HepG2 (cell line): ENCODE data around the gene RPL18. TPM values are rescaled to one million over a fixed set of nuclear protein-coding genes. Genes with fewer than 3 reads are reported as not detected.
A peak's percentile ranks its signal among the peaks of the same experiment; 100 is the strongest.

Experiments used
- ATRX ChIP-seq: sonication (generic); formaldehyde crosslinking; IDR thresholded peaks from 2 replicates; pipeline ENCODE4 v1.4.0; 2020; ENCODE audit warnings: missing genetic modification reagents, borderline replicate concordance
- CERS6 ChIP-seq: sonication (generic); formaldehyde crosslinking; IDR thresholded peaks from 2 replicates; pipeline ENCODE4 v1.5.0; 2020; ENCODE audit warnings: missing genetic modification reagents
- FOXM1 ChIP-seq: sonication (generic); formaldehyde crosslinking; IDR thresholded peaks from 2 replicates; pipeline ENCODE4 v1.5.0; 2020; ENCODE audit warnings: missing genetic modification reagents
- MEIS1 ChIP-seq: sonication (generic); formaldehyde crosslinking; IDR thresholded peaks from 2 replicates; pipeline ENCODE4 v1.9.0; 2021; ENCODE audit warnings: mild to moderate bottlenecking, missing genetic modification reagents, moderate library complexity, borderline replicate concordance
- NFAT5 ChIP-seq: sonication (generic); formaldehyde crosslinking; IDR thresholded peaks from 2 replicates; pipeline ENCODE4 v1.4.0; 2020; ENCODE audit warnings: missing genetic modification reagents
- RARA ChIP-seq: IDR thresholded peaks from 2 replicates; pipeline ENCODE4 v1.6.1; 2016; ENCODE audit warnings: missing genetic modification reagents, missing compliant biosample characterization
- RFX5 ChIP-seq: IDR thresholded peaks from 2 replicates; pipeline ENCODE4 v1.6.1; 2011; ENCODE audit warnings: low read depth, low read length, improper control_type of control experiment
- RFXANK ChIP-seq: IDR thresholded peaks from 2 replicates; pipeline ENCODE4 v1.6.1; 2016
- TBP ChIP-seq: sonication (generic); formaldehyde crosslinking; IDR thresholded peaks from 2 replicates; pipeline ENCODE4 v1.5.0; 2020; ENCODE audit warnings: missing genetic modification reagents
- ZFP41 ChIP-seq: sonication (generic); formaldehyde crosslinking; IDR thresholded peaks from 2 replicates; pipeline ENCODE4 v1.4.0; 2020; ENCODE audit warnings: mild to moderate bottlenecking, missing genetic modification reagents, borderline replicate concordance
- ZIK1 ChIP-seq: sonication (generic); formaldehyde crosslinking; IDR thresholded peaks from 2 replicates; pipeline ENCODE4 v1.5.0; 2020; ENCODE audit warnings: mild to moderate bottlenecking, low read depth, missing genetic modification reagents, borderline replicate concordance
- ZNF18 ChIP-seq: sonication (generic); formaldehyde crosslinking; IDR thresholded peaks from 2 replicates; pipeline ENCODE4 v1.8.0; 2022; ENCODE audit warnings: mild to moderate bottlenecking, missing genetic modification reagents; ENCODE audit not compliant: insufficient replicate concordance
- ZNF263 ChIP-seq: sonication (generic); formaldehyde crosslinking; IDR thresholded peaks from 2 replicates; pipeline ENCODE4 v1.4.0; 2020; ENCODE audit warnings: missing genetic modification reagents
- ZNF616 ChIP-seq: sonication (generic); formaldehyde crosslinking; IDR thresholded peaks from 2 replicates; pipeline ENCODE4 v1.5.0; 2020; ENCODE audit warnings: low read depth, mild to moderate bottlenecking, missing genetic modification reagents
- ZNF749 ChIP-seq: sonication (generic); formaldehyde crosslinking; IDR thresholded peaks from 2 replicates; pipeline ENCODE4 v1.8.0; 2022; ENCODE audit warnings: mild to moderate bottlenecking, missing genetic modification reagents, moderate library complexity, borderline replicate concordance
- ZNF839 ChIP-seq: sonication (generic); formaldehyde crosslinking; IDR thresholded peaks from 2 replicates; pipeline ENCODE4 v1.4.0; 2020; ENCODE audit warnings: missing genetic modification reagents, mild to moderate bottlenecking, borderline replicate concordance
- ZNF850 ChIP-seq: sonication (generic); formaldehyde crosslinking; conservative IDR thresholded peaks from 2 replicates; pipeline ENCODE4 v1.9.0; 2021; ENCODE audit warnings: mild to moderate bottlenecking, missing genetic modification reagents
- polyA plus RNA-seq, 8 experiments: library from polyadenylated mRNA; depleted of rRNA in 3 of 8; stranded (reverse) in 7 of 8; unstranded in 1 of 8; fragments of >200 nt; fragmentation: Illumina TruSeq in 4 of 8; extraction: Trizol in 4 of 8; gene quantifications; 2 replicates each; pipeline versions ENCODE4 v1.2.1 to v1.2.3, GENCODE V29; 2011 to 2016; ENCODE audit warnings: low read depth in 4 of 8, missing spikeins in 1 of 8, mixed read lengths in 1 of 8; ENCODE audit not compliant: insufficient read depth in 1 of 8
- total RNA-seq, 5 experiments: library from RNA; depleted of rRNA; stranded (reverse); fragments of >200 nt; fragmentation: Illumina TruSeq; extraction: Trizol; gene quantifications; 2 replicates each; pipeline ENCODE4 v1.2.3, GENCODE V29; 2016; ENCODE audit warnings: low read depth in 1 of 5

Gene RPL18
- total and polyA plus RNA-seq, 2 of the 13 experiments (the other 11 are each of a cell fraction or from before 2014, with no cell fraction given): 1,485 to 1,639 TPM

- TF ChIP-seq NFAT5 (CRISPR knock-in tag) (no peak), ZNF18 (CRISPR knock-in tag) (no peak), CERS6 (no peak), RARA (CRISPR knock-in tag) (no peak), ZIK1 (CRISPR knock-in tag) (no peak), TBP (CRISPR knock-in tag) (no peak), RFXANK (CRISPR knock-in tag) (peak; percentile 99), ZNF839 (CRISPR knock-in tag) (no peak), ATRX (no peak), FOXM1 (CRISPR knock-in tag) (no peak), RFX5 (peak; percentile 98), ZNF749 (CRISPR knock-in tag) (no peak), MEIS1 (CRISPR knock-in tag) (no peak), ZNF263 (no peak), ZNF850 (no peak), ZNF616 (CRISPR knock-in tag) (no peak), ZFP41 (no peak)
Observed at GRCh38 chr19:48660852-48661710, 42.1 kb upstream of the RPL18 start (continued).
